SK-N-SH treated with all-trans-retinoic acid at 6 μM for 48 hours (cell line): ENCODE results near the gene ZC3H15.

ENCODE experiments used
- CREB5 ChIP-seq: fragments of 250-450 bp; sonication (Bioruptor Pico); IDR thresholded peaks from 2 replicates; pipeline ENCODE4 v1.5.1; 2020; ENCODE audit warnings: low read depth, mild to moderate bottlenecking, moderate library complexity
- CSDC2 ChIP-seq: fragments of 250-450 bp; sonication (Bioruptor Pico); IDR thresholded peaks from 2 replicates; pipeline ENCODE4 v1.5.0; 2020; ENCODE audit warnings: mild to moderate bottlenecking, moderate library complexity
- RARB ChIP-seq: fragments of 250-450 bp; sonication (Bioruptor Pico); IDR thresholded peaks from 2 replicates; pipeline ENCODE4 v1.8.0; 2021; ENCODE audit warnings: mild to moderate bottlenecking, moderate library complexity
- TCF4 ChIP-seq: fragments of 250-450 bp; sonication (Bioruptor Pico); IDR thresholded peaks from 2 replicates; pipeline ENCODE4 v1.8.0; 2021; ENCODE audit warnings: mild to moderate bottlenecking, moderate library complexity, borderline replicate concordance
- TOX ChIP-seq: fragments of 250-450 bp; sonication (Bioruptor Pico); IDR thresholded peaks from 2 replicates; pipeline ENCODE4 v1.8.0; 2021; ENCODE audit warnings: mild to moderate bottlenecking, moderate library complexity, borderline replicate concordance
- ZC3H10 ChIP-seq: fragments of 250-450 bp; sonication (Bioruptor Pico); IDR thresholded peaks from 2 replicates; pipeline ENCODE4 v1.5.1; 2021; ENCODE audit warnings: mild to moderate bottlenecking, moderate library complexity
- ZFP3 ChIP-seq: fragments of 250-450 bp; sonication (Bioruptor Pico); IDR thresholded peaks from 2 replicates; pipeline ENCODE4 v1.5.0; 2020; ENCODE audit warnings: mild to moderate bottlenecking, moderate library complexity
- TF ChIP-seq, protein P1 (sequence below): fragments of 250-450 bp; sonication (Bioruptor Pico); IDR thresholded peaks from 2 replicates; pipeline ENCODE4 v1.8.0; 2020; ENCODE audit warnings: mild to moderate bottlenecking, moderate library complexity, borderline replicate concordance

DNA sequence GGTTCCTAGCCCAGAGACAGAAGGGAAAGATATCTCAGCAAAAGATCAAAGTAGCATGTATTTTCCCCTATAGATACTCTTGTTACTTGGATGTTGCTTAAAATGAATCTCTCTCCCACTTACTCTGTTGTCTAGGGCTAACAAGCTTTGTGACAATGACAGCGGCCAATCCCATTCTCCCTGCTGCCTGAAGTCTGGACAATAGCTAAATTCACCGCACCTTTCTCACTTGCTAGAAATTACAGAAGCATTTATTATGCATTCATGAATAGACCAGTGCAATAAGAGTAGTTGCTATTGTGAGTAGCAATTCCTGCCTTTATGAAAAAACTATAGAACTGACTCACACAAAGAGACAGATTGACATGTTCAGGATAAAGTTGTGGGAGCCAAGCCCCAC is 42.2 kb upstream of the ZC3H15 start:
- no peak for TF ChIP-seq RARB
- TF ChIP-seq ZFP3 (CRISPR knock-in tag): no peak
- TF ChIP-seq, protein P1, sequence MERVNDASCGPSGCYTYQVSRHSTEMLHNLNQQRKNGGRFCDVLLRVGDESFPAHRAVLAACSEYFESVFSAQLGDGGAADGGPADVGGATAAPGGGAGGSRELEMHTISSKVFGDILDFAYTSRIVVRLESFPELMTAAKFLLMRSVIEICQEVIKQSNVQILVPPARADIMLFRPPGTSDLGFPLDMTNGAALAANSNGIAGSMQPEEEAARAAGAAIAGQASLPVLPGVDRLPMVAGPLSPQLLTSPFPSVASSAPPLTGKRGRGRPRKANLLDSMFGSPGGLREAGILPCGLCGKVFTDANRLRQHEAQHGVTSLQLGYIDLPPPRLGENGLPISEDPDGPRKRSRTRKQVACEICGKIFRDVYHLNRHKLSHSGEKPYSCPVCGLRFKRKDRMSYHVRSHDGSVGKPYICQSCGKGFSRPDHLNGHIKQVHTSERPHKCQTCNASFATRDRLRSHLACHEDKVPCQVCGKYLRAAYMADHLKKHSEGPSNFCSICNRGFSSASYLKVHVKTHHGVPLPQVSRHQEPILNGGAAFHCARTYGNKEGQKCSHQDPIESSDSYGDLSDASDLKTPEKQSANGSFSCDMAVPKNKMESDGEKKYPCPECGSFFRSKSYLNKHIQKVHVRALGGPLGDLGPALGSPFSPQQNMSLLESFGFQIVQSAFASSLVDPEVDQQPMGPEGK: no peak
- TF ChIP-seq TCF4 (CRISPR knock-in tag): no peak
- no peak for TF ChIP-seq CSDC2 (CRISPR knock-in tag)
- TF ChIP-seq CREB5 (CRISPR knock-in tag): no peak
- TF ChIP-seq ZC3H10 (CRISPR knock-in tag): no peak
- TF ChIP-seq TOX (CRISPR knock-in tag): no peak
